MV-4-11 (cell line): ENCODE data around the gene CITED4.
"Not testable (repeated sequence)": the region's sequence is repeated elsewhere in the genome, so short reads cannot be mapped to it uniquely, and the experiment has no call there.

Source experiments
- DNase-seq: peaks from one replicate; lab custom pipeline; 2025; lab: John Stamatoyannopoulos, UW

CITED4 gene

GRCh38 chr1:40862008-40862863 lies at the start of gene CITED4:
CITED4 (minus strand) TSS chr1:40862363; CDS start chr1:40862127, 236 bp downstream.
- DNase-seq, result peak; percentile 92

- no peak for DNase-seq
Measured at GRCh38 chr1:40911105-40911504, 48.9 kb upstream of the CITED4 start.

- DNase-seq, result no peak
Measured at GRCh38 chr1:40909281-40909680, 47.1 kb upstream of the CITED4 start.

GRCh38 chr1:40908350-40908749 lies 46.2 kb upstream of the CITED4 start:
- DNase-seq, result no peak

- DNase-seq, result no peak
Measured at GRCh38 chr1:40907899-40908298, 45.7 kb upstream of the CITED4 start.

- DNase-seq, result peak; percentile 86
Measured at GRCh38 chr1:40906781-40907400, 44.7 kb upstream of the CITED4 start.

- DNase-seq, result peak; percentile 83
Measured at GRCh38 chr1:40905061-40905460, 42.9 kb upstream of the CITED4 start.

- no peak for DNase-seq
Measured at GRCh38 chr1:40903106-40903505, 40.9 kb upstream of the CITED4 start.

- peak; percentile 21 for DNase-seq
Measured at GRCh38 chr1:40901886-40902852, 40.0 kb upstream of the CITED4 start.

GRCh38 chr1:40899230-40899870 lies 37.2 kb upstream of the CITED4 start:
- no peak for DNase-seq

GRCh38 chr1:40898431-40898901 lies 36.3 kb upstream of the CITED4 start:
- DNase-seq, result no peak

GRCh38 chr1:40897513-40897912 lies 35.4 kb upstream of the CITED4 start:
- DNase-seq, result no peak

GRCh38 chr1:40896482-40896881 lies 34.3 kb upstream of the CITED4 start:
- no peak for DNase-seq

GRCh38 chr1:40895601-40896000 lies 33.4 kb upstream of the CITED4 start:
- DNase-seq, result no peak

- not testable (repeated sequence) for DNase-seq
Measured at GRCh38 chr1:40894858-40895257, 32.7 kb upstream of the CITED4 start.

- DNase-seq, result no peak
Measured at GRCh38 chr1:40894455-40894854, 32.3 kb upstream of the CITED4 start.

GRCh38 chr1:40893946-40894345 lies 31.8 kb upstream of the CITED4 start:
- DNase-seq, result no peak

GRCh38 chr1:40892354-40892753 lies 30.2 kb upstream of the CITED4 start:
- no peak for DNase-seq

GRCh38 chr1:40890771-40891170 lies 28.6 kb upstream of the CITED4 start:
- peak; percentile 53 for DNase-seq

- no peak for DNase-seq
Measured at GRCh38 chr1:40887652-40888051, 25.5 kb upstream of the CITED4 start.

- no peak for DNase-seq
Measured at GRCh38 chr1:40887012-40887378, 24.8 kb upstream of the CITED4 start.
